Measurements from ENCODE around the gene JAKMIP1.

DNA sequence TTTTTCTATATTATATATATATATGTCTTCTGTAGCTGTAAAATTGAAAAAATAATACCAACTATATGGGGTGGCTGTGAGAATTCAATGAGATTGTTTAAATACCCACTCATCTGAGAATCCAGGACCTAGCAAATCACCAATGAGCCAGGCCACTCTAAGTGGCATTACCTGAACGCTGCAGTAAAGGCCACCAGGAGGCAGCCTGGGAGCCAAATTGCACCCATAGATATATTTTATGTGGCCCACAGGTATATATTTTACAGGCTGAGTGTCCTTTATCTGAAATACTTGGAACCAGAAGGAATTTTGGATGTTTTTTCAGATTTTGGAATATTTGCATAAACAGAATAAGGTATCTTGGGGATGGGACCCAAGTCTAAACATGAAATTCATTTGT lies 124.0 kb downstream of the JAKMIP1 start:
- TF ChIP-seq, protein P1, sequence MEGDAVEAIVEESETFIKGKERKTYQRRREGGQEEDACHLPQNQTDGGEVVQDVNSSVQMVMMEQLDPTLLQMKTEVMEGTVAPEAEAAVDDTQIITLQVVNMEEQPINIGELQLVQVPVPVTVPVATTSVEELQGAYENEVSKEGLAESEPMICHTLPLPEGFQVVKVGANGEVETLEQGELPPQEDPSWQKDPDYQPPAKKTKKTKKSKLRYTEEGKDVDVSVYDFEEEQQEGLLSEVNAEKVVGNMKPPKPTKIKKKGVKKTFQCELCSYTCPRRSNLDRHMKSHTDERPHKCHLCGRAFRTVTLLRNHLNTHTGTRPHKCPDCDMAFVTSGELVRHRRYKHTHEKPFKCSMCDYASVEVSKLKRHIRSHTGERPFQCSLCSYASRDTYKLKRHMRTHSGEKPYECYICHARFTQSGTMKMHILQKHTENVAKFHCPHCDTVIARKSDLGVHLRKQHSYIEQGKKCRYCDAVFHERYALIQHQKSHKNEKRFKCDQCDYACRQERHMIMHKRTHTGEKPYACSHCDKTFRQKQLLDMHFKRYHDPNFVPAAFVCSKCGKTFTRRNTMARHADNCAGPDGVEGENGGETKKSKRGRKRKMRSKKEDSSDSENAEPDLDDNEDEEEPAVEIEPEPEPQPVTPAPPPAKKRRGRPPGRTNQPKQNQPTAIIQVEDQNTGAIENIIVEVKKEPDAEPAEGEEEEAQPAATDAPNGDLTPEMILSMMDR (IDR thresholded peaks at IDR 0.05): no peak
- TF ChIP-seq POLR2A (IDR thresholded peaks at IDR 0.05): no peak

All from body of pancreas (tissue), 4 donors.